HG02852 (cell line): Measurements from ENCODE around the gene SIL1.
A peak's percentile ranks its signal among the peaks of the same experiment; 100 is the strongest.
"Not testable (repeated sequence)": the region's sequence is repeated elsewhere in the genome, so short reads cannot be mapped to it uniquely, and the experiment has no call there.

Experiments used
- ATAC-seq: cut with Tn5 transposase; IDR thresholded peaks from one replicate; pipeline ENCODE4 v1.9.1; 2021; ENCODE audit warnings: mild to moderate bottlenecking, moderate library complexity; ENCODE audit not compliant: unreplicated experiment

The SIL1 gene

DNA sequence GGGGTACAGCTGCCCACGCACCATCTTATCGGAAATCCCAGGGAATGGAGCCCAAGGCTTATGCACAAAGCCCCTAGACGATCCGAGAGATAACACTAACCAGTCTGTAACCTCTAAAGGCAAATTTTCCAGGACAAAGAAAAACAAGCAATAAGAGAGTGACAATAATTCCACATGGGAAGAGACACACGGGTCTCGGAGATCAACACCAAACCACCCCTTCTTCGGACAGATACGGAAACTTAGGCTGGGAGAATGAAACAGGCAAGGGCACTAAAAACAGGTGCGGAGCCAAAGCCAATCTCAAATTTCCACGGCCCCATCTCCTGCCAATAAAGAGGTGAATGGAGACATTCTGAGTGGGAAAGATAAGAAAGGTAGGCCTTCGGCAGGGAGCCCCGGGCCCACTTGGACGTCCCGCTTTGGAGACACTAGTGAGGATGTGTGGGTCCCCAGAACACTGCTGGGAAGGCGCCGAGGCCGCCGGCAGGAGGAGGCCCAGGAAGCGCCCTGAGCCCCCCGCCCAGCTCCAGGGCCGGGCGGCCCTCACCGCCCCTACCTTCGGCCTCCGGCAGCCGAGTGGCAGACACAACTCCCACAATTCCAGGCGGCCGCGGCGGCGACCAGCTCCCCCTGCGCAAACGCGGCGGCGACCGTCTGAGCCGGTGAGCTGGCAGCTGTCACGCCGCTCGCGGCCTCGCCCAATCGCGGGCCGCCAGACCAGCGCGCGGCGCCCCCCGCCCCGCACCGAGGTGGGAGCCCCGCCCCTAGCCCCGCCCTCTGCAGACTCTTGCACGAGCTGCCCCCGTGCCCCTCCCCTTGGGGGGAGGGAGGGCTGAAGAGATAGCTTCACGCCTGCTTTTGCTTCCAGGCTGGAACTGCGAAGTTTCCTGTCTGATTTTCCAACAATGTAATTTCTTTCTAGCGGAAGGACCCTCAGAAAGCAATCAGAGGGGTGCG, at the start of gene SIL1:
TSS of gene SIL1 (minus strand) at position 659 of the 960 bp plus-strand sequence. CDS start 70,525 bp downstream, outside the sequence.
- ATAC-seq = peak; percentile 96

DNA sequence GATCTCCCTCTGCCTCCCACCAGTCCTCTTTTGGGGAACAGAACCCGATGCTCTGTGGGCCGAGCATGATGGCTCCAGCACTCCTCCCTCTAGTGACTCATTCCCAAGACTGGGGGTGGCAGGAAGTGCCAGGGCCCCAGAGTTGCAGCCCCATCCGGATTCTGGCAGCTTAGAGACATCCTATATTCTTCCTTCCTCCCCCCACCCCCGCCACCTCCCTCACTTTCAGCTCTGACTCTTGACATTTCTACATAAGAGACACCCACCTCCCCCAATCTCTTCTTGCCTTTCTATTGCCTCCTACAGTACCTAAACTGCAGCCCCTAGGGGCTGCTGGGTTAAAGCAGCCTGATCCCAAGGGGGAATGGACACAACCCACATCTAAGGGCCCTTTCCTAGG, 48.2 kb upstream of the SIL1 start:
- no peak for ATAC-seq

DNA sequence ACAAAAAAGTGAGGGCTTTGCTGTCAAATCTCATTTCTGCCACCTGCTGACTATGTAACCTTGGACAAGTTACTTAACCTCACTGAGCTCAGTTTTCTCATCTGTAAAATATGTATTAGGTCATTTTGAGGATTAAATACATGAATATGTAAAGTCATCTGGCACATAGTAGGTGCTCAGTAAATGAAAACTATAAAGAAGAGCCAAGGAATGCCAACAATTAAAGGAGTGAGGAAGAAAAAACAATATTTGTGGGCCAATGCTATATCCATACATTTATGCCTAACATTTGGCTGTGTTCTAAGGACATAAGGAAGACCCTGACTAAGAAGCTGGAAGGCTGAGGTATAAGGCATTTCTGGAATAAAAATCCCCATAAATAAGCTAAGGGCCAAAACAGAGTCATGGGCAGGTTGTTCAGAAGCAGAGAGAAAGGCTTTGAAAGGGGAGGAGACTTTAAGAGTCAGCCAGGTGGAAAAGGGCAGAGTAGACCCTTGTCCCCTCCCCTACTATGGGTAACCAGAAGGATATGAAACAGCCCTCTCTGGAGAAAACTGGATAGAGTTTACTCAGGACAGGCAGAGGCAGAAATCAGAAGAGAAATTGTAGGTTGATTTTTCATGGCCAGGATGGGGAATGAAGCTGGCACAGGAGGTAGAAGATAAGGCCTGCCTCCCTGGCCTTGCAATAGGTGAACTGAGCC, 47.6 kb upstream of the SIL1 start:
- ATAC-seq = no peak

DNA sequence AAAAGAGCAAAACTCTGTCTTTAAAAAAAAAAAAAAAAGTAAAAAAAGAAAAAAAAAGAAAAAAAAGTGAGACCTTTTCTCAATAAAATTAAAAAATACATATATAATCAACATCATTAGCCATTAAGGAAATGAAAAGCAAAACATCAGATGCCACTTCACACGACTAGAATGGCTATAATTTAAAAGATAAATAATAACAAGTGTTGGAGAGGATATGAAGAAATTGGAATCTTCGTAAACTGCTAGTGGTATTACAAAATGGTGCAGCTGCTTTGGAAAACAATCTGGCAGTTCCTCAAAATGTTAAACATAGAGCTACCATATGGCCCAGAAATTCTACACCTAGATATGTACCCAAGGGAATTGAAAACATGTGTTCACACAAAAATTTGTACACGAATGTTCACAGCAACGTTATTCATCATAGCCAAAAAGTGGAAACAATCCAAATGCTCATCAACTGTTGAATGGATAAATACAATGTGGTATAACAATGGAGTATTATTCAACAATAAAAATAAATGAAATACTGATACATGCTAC, 45.3 kb upstream of the SIL1 start:
- no peak for ATAC-seq

DNA sequence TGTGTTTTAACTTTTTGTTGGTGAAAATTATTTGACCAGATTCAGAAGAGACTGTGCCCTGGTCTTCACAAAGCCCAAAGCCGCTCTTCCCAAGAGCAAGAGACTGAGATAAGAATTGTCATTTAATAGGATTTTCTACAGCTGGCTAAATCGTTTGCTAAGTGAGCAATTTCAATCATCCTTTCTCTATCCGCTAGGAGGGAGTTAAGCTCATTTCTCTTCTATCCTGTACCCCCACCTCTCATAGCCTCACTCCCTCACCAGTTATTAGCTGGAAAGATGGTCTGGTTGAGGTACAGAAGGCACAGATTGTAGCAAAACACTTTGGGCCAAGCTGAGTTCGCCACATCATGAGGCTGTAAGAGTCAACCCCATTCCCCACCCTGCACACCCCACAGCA, 43.0 kb upstream of the SIL1 start:
- no peak for ATAC-seq

DNA sequence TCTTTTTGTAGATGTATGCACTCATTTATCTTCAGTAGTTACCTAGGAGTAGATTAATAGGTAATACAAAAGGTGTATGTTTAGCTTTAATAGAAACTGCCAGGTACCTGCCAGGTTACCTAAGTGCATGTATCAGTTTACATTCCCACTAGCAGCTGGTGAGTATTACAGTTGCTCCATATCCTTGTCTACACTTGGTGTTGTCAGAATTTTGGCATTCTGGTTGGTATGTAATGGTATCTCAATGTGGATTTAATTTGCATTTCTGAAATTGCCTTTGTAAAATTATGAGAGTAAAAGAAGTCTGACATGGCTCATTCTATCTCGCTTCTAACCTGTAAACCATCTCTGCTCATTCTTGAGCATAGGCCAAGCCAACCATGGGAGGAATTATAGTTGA, 38.3 kb upstream of the SIL1 start:
- ATAC-seq = no peak

DNA sequence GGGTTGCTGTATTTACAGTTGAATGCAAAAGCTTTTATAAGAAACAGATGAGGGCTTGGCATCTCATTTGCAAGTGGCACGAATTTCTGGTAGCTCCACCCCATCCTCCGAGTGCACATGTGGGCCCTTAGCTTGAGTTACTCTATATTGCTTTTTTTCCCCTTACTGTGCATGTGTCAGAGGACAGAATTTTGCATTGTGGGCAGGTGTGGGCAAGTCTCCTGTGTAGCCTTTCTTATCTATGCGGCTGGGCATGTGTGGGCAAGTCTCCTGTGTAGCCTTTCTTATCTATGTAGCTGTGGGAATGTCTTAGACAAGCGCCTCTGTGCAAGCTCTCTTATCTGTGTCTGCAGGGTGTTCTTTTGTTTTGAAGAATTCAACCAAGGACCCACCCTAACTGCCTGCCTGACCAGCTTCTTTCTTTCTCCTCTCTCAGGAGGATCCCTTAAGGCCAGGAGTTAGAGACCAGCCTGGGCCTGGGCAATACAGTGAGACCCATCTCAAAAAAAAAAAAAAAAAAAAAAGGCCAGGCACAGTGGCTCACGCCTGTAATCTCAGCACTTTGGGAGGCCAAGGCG, 34.1 kb upstream of the SIL1 start:
- ATAC-seq = no peak

DNA sequence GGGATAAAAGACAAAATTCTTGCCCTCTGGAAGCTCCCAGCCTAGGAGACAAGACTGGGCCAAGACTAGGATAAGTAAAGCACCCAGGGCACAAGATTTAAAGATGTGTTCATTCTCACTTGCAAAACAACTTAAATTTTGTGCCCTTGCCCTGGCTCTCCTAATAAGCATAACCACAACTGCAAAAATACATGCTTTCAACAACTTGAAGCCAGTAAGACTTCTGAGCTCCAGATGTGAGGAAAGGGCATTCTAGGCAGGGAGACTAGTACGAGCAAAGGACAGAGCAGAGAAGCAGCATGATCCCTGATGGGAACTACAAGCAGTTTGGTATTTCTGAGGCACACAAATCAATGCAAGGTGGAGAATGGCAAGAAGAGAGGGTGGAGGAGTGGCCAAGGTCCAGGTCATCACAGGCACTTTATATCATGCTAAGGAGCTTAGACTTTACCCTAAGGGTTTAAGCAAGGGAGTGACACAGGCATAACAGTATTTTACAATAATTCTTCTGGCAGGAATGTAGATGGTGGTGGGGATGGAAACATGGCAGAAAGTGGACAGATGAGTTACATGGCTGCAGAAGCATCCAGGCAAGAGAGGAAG, 30.1 kb upstream of the SIL1 start:
- ATAC-seq = no peak

DNA sequence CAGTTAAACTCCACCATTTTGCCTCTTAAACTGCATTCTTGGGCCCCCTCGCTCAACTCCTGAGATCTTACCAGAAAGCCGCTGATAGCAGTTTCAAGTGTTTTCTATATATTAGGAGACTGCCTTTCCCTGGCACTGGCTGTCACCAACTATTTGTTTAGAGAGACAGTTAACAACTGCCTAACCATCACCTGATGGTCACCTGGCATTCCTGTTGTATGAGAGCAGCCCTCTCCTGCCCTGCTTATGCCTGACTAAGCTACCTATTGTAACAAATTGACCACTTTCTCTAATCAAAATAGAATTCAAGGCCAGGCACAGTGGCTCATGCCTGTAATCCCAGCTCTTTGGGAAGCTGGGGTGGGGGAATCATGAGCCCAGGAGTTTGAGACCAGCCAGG, 28.0 kb upstream of the SIL1 start:
- ATAC-seq = no peak

DNA sequence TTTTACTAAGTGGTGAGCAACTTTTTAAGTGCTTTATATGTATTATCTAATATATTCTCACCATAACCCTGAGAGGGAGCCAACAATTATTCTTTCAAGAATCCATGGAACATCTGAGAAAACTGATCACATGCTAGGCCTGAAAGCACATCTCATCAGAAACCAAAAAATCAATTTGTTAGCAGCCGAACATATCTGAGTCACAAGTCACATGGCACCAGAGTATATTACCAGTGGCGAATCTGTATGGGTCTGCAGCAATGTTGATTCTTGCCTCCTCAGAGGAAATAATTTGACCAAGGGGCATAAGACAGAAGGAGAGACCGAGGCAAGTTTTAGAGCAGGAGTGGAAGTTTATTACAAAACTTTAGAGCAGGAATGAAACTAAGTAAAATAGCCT, 25.3 kb upstream of the SIL1 start:
- no peak for ATAC-seq

DNA sequence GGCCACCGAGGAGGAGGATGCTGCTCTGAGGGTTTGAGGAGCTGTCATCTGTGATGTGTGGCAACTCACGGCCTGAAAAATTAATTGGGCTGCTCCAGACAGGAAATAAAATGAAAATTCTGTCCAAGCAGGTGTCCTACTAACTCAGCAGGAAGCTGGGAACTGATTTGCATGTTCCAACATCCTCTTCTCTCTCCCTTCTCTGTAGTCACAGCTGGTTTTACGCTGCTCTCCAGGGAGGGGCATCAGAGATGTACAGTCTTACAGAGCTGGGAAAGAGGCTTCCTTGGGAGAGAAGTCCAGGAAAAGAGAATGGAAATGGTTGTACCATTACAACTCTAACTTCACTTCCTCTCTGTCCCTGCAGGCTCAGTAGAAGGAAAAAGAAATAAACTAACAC, 24.2 kb upstream of the SIL1 start:
- ATAC-seq = no peak

DNA sequence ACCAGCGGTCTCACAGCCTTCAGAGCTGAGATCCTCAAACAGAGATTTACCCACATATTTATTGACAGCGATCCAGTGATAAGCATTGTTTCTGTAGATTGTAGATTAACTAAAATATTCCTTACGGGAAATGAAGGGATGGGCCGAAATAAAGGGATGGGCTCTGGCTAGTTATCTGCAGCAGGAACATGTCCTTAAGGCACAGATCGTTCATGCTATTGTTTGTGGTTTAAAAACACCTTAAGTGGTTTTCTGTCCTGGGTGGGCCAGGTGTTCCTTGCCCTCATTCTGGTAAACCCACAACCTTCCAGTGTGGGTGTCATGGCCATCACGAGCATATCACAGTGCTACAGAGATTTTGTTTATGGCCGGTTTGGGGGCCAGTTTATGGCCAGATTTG, 19.9 kb upstream of the SIL1 start:
- not testable (repeated sequence) for ATAC-seq

DNA sequence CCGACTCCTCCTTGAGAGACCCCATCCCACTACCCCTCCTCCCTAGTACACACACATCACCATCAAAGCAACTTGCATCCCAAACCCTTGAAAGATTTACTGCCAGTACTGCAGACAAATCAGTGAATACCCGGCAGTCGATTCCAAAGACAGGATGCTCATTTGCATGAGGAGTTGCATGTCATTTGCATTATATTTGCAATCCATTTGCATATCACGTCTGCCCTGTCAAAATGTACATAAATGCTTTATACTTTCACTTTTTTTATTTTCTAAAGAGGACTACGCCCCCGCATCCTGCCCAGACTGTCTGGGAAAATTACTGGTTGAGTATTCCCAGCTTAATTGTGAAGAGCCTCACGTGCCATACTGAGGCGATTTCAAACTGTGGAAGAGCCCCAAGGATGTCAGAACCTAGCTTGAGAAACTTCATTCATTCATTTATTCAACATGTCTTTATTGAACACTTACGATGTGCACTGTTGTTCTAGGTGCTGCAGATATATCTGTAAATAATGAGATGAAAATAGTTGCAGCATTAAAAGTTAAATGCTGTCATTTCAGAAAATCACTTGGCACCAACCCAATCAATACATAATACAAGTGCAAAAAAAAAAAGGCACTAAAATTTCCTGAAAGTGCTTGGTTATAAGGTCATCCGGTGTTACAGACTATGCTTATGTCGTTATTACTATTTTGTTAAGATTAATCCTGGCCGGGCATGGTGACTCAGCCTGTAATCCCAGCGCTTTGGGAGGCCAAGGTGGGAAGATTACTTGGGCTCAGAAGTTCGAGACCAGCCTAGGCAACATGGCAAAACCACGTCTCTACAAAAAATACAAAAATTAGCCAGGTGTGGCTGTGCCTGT, 17.2 kb upstream of the SIL1 start:
- no peak for ATAC-seq

DNA sequence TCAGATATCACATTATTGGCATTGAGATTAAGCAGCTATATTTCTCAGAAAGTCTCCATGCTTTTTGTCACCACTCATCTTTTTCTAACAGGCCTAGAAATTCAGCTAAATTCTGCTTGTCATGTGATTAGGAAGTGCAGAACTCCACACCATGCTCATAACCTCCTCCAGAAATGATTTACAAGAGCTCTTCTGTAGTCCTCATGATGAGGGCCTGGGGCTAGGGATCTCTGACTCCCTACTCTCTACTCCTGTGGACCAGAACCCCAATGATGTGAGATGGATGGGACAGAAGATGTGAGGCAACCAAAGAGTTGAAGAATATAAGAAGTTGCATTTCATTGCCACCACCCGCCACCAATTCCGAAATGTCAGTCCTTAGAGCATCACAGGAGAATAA, 16.5 kb upstream of the SIL1 start:
- no peak for ATAC-seq

DNA sequence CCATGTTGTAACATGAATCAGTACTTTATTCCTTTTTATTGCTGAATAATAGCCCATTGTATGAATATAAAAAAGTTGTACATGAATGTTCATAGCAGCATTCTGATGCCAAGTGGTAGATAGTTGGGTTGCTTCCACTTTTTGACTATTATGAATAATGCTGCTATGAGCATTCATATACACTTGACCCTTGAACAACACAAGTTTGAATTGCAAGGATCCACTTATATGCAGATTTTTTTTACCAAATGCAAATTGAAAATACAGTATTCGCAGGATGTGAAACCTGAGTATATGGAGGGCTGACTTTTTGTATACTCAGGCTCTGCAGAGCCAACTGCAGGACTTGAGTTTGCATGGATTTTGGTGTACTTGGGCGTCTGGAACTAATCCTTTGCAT, 14.7 kb upstream of the SIL1 start:
- no peak for ATAC-seq

DNA sequence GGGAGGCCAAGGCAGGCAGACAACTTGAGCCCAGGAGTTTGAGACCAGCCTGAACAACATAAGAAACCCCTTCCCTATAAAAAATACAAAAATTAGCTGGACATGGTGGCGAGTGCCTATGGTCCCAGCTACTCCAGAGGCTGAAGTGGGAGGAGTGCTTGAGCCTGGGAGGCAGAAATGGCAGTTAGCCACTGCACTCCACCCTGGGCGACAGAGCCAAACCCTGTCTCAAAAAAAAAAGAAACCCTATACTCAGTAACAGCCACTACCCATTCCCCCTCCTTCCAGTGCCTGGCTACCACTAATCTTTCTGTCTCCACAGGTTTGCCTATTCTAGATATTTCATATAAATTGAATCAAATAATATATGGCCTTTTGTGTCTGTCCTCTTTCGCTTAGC, 14.3 kb upstream of the SIL1 start:
- no peak for ATAC-seq

DNA sequence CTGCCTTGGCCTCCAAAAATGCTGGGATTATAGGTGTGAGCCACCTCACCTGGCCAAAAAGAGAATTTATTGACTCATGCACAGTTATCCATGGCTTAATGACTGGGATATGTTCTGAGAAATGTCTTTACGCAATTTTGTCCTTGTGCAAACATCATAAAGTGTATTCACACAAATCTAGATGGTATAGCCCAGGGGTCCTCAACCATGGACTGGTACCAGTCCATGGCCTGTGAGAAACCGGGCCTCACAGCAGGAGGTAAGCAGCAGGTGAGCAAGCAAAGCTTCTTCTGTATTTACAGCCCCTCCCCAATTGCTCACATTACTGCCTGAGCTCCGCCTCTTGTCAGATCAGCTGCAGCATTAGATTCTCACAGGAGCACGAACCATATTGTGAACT, 12.4 kb upstream of the SIL1 start:
- ATAC-seq = no peak

DNA sequence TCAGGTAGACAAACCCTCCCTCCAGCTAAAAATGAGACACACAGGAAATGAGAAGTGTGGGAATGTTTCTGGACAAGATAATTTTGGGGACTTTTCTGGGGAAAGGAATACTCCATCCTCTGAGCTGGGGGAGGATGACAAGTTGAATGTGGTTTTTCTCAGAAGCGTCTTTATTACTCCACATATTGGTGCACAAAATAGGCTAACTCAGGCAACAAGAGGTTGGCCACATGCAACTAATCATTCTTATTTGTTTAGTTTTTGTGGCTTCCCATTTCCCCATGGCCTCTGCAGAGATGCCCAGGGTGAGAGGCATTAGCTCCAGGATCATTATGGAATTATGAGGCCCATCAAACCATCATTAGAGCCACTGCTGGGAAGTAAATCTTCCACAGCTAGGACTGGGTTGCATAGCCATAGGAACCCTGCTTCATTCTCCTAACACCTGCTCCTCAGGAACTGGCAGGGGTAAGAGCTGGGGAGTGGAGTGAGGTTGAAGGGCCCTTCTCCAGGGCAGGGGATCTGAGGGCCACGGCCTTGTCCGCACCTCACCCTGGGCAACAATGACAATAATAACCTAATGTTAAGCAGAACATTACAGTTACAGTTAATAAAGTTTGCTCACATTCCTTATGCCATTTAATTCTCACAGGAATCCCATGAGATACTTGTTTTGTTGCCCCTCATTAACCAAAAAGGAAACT, 9.3 kb upstream of the SIL1 start:
- no peak for ATAC-seq

DNA sequence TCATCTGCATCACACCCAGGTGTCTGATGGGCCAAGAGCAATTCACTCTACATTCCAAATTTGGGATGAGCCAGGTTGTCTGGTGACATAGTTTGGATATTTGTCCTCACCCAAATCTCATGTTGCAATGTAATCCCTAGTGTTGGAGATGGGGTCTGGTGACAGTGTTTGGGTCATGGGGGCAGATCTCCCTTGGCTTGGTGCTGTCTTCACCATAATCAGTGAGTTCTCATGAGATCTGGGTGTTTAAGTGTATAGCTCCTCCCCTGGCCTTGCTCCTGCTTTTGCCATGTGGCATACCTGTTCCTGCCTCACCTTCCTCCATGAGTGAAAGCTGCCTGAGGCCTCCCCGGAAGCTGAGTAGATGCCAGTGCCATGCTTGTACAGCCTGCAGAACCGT, 7.4 kb upstream of the SIL1 start:
- ATAC-seq = no peak

DNA sequence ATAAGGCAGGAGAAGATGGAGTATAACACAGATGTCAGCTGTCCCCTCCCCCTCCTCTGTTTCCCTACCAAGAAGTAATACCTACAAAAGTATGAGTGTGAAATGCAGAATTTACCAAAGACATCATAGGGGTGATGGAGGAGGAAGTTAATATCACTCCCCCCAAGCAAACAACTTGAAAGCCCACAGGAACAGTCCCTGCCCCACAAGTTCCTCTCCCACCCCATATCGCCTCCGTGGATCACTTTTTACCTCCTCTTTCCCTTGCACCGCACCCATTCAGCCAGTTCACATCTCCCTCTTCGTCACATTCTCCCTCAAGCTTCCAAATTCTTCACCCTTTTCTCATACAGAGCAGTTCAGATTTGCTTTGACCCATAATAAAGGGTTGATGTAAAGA, 7.0 kb upstream of the SIL1 start:
- ATAC-seq = no peak
